ENCODE results near the gene CCDC92. TPM values are rescaled to one million over a fixed set of nuclear protein-coding genes. Genes with fewer than 3 reads are reported as not detected.

The CCDC92 gene
- polyA plus RNA-seq, 1 donor from 2014 or later = 11.3 TPM

- H3K9me2 ChIP-seq (ENCODE audit: insufficient read depth, low read length) = no peaks in the 10 kb centered on the region
- H3K9ac ChIP-seq (ENCODE audit: low read length) = no peak overlapping the region
- no peak overlapping the region for H3K4me2 ChIP-seq (ENCODE audit: low read length)
- no peaks in the 10 kb centered on the region for H4K20me1 ChIP-seq (ENCODE audit: insufficient read depth)
- H3K36me3 ChIP-seq (ENCODE audit: insufficient read depth, low read length) = no peaks in the 10 kb centered on the region
- no peak overlapping the region for H2AFZ ChIP-seq (ENCODE audit: low read depth, low read length)
- no peak overlapping the region for H3K27ac ChIP-seq (ENCODE audit: low read length)
- peaks cover 4% of the 10 kb centered on the region for H3K9me3 ChIP-seq (ENCODE audit: low read length)
- no peaks in the 10 kb centered on the region for H3K27me3 ChIP-seq (ENCODE audit: insufficient read depth, low read depth, low read length)
- no peak overlapping the region for H3K4me3 ChIP-seq (ENCODE audit: low read length)
- no peak for TF ChIP-seq RAD21 (conservative IDR thresholded peaks at IDR 0.05)
- TF ChIP-seq EP300 (conservative IDR thresholded peaks at IDR 0.05; ENCODE audit: poor library complexity, severe bottlenecking) = no peak
- no peak for TF ChIP-seq REST (IDR thresholded peaks at IDR 0.05; ENCODE audit: borderline replicate concordance)
- no peak for TF ChIP-seq TAF1 (IDR thresholded peaks at IDR 0.05; ENCODE audit: low read depth)
- TF ChIP-seq POLR2AphosphoS5 (IDR thresholded peaks at IDR 0.05) = no peak
- no peak for TF ChIP-seq SMC3 (conservative IDR thresholded peaks at IDR 0.05; ENCODE audit: poor library complexity)
- peaks cover 20% of the 10 kb centered on the region for H3K79me2 ChIP-seq (replicated peaks; ENCODE audit: insufficient read depth, low read length)
- H3F3A ChIP-seq (ENCODE audit: insufficient read depth, low read length, poor library complexity, severe bottlenecking) = peaks cover 3% of the 10 kb centered on the region
These were observed 21.9 kb downstream of the CCDC92 start for GRCh38 chr12:123950476-123951349.

- Histone ChIP-seq H3K27ac (ENCODE audit: low read length) (no peak overlapping the region), H3K4me2 (ENCODE audit: low read length) (no peak overlapping the region), H3K4me3 (ENCODE audit: low read length) (no peak overlapping the region), H3K36me3 (ENCODE audit: insufficient read depth, low read length) (no peaks in the 10 kb centered on the region), H3K27me3 (ENCODE audit: insufficient read depth, low read depth, low read length) (no peaks in the 10 kb centered on the region), H3K9me3 (ENCODE audit: low read length) (peaks cover 4% of the 10 kb centered on the region), H3K9ac (ENCODE audit: low read length) (no peak overlapping the region), H3F3A (ENCODE audit: insufficient read depth, low read length, poor library complexity, severe bottlenecking) (peaks cover under 1% of the 10 kb centered on the region), H4K20me1 (ENCODE audit: insufficient read depth) (no peaks in the 10 kb centered on the region), H3K79me2 (replicated peaks; ENCODE audit: insufficient read depth, low read length) (peaks cover 20% of the 10 kb centered on the region), H2AFZ (ENCODE audit: low read depth, low read length) (no peak overlapping the region), H3K9me2 (ENCODE audit: insufficient read depth, low read length) (no peaks in the 10 kb centered on the region)
- no peak for TF ChIP-seq EZH2 (IDR thresholded peaks at IDR 0.05; ENCODE audit: borderline replicate concordance, insufficient read depth, low read length, poor library complexity, severe bottlenecking)
These were observed 22.9 kb downstream of the CCDC92 start for GRCh38 chr12:123949770-123950165.

GRCh38 chr12:123948796-123949769, 23.5 kb downstream of the CCDC92 start:
- no peaks in the 10 kb centered on the region for H4K20me1 ChIP-seq (ENCODE audit: insufficient read depth)

More at GRCh38 chr12:123948796-123949769, 23.5 kb downstream of the CCDC92 start:
- Histone ChIP-seq H3K79me2 (replicated peaks; ENCODE audit: insufficient read depth, low read length) (peaks cover 20% of the 10 kb centered on the region), H2AFZ (ENCODE audit: low read depth, low read length) (no peak overlapping the region), H3K9me3 (ENCODE audit: low read length) (peaks cover 4% of the 10 kb centered on the region), H3K27ac (ENCODE audit: low read length) (peak overlapping the region; percentile 63), H3K27me3 (ENCODE audit: insufficient read depth, low read depth, low read length) (no peaks in the 10 kb centered on the region), H3K9me2 (ENCODE audit: insufficient read depth, low read length) (no peaks in the 10 kb centered on the region), H3K4me3 (ENCODE audit: low read length) (peak overlapping the region; percentile 34), H3K9ac (ENCODE audit: low read length) (peak overlapping the region; percentile 38), H3K36me3 (ENCODE audit: insufficient read depth, low read length) (no peaks in the 10 kb centered on the region), H3K4me2 (ENCODE audit: low read length) (no peak overlapping the region), H3F3A (ENCODE audit: insufficient read depth, low read length, poor library complexity, severe bottlenecking) (no peaks in the 10 kb centered on the region)
- TF ChIP-seq MXI1 (conservative IDR thresholded peaks at IDR 0.05; ENCODE audit: poor library complexity, severe bottlenecking) (no peak), EP300 (conservative IDR thresholded peaks at IDR 0.05; ENCODE audit: poor library complexity, severe bottlenecking) (no peak), TAF1 (IDR thresholded peaks at IDR 0.05; ENCODE audit: low read depth) (no peak), EZH2 (IDR thresholded peaks at IDR 0.05; ENCODE audit: borderline replicate concordance, insufficient read depth, low read length, poor library complexity, severe bottlenecking) (no peak), POLR2AphosphoS5 (IDR thresholded peaks at IDR 0.05) (no peak), REST (IDR thresholded peaks at IDR 0.05; ENCODE audit: borderline replicate concordance) (no peak), SMC3 (conservative IDR thresholded peaks at IDR 0.05; ENCODE audit: poor library complexity) (no peak), RAD21 (conservative IDR thresholded peaks at IDR 0.05) (no peak)
- TF ChIP-seq, protein P1, sequence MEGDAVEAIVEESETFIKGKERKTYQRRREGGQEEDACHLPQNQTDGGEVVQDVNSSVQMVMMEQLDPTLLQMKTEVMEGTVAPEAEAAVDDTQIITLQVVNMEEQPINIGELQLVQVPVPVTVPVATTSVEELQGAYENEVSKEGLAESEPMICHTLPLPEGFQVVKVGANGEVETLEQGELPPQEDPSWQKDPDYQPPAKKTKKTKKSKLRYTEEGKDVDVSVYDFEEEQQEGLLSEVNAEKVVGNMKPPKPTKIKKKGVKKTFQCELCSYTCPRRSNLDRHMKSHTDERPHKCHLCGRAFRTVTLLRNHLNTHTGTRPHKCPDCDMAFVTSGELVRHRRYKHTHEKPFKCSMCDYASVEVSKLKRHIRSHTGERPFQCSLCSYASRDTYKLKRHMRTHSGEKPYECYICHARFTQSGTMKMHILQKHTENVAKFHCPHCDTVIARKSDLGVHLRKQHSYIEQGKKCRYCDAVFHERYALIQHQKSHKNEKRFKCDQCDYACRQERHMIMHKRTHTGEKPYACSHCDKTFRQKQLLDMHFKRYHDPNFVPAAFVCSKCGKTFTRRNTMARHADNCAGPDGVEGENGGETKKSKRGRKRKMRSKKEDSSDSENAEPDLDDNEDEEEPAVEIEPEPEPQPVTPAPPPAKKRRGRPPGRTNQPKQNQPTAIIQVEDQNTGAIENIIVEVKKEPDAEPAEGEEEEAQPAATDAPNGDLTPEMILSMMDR (IDR thresholded peaks at IDR 0.05; ENCODE audit: poor library complexity, severe bottlenecking) = no peak
